AG09319 (cell line): ENCODE results near the gene IER2.

Experiments
- DNase-seq: peaks from one replicate; pipeline ENCODE4 v3.0.0-alpha.2; 2010; ENCODE audit warnings: low read depth; ENCODE audit errors: extremely low read depth
- TF ChIP-seq, protein P1 (sequence below): IDR thresholded peaks from 2 replicates; pipeline ENCODE4 v1.5.1; 2011; ENCODE audit warnings: low read depth, mild to moderate bottlenecking, inconsistent platforms, low read length, moderate library complexity

IER2 gene

DNA sequence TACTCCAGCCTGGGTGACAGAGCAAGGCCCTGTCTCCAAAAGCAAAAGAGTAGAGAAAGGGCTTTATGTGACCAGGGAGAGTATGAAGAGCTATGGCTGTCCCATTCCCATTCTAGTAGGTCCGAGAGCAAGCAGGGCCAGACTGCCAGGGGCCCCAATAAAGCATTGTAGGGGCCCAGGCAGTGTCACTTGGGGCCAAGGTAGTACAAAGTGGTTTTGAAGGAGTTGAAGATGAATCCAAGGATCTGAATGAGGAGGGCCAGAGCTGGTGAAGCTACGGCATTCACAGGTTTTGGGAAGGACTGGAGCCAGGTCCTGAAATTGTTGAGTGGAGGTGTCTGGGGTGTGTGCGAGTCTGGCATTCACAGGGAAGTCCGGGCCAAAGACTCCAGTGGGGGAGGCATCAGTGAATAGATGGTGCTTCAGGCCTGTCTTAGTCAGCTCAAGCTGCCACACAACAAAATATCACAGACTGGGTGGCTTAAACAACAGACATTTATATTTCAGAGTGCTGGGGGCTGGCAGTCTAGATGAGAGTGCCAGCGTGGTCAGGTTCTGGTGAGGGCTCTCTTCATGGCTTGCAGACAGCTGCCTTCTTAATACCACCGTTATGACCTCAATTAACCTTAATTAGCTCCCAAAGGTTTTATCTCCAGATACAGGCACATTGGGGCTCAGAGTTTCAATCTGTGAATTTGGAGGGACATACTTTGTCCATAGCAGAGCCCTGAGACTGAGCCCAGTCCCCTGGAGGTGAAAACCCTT lies 22.2 kb upstream of the IER2 start:
- DNase-seq = no peak
- TF ChIP-seq, protein P1, sequence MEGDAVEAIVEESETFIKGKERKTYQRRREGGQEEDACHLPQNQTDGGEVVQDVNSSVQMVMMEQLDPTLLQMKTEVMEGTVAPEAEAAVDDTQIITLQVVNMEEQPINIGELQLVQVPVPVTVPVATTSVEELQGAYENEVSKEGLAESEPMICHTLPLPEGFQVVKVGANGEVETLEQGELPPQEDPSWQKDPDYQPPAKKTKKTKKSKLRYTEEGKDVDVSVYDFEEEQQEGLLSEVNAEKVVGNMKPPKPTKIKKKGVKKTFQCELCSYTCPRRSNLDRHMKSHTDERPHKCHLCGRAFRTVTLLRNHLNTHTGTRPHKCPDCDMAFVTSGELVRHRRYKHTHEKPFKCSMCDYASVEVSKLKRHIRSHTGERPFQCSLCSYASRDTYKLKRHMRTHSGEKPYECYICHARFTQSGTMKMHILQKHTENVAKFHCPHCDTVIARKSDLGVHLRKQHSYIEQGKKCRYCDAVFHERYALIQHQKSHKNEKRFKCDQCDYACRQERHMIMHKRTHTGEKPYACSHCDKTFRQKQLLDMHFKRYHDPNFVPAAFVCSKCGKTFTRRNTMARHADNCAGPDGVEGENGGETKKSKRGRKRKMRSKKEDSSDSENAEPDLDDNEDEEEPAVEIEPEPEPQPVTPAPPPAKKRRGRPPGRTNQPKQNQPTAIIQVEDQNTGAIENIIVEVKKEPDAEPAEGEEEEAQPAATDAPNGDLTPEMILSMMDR = no peak

DNA sequence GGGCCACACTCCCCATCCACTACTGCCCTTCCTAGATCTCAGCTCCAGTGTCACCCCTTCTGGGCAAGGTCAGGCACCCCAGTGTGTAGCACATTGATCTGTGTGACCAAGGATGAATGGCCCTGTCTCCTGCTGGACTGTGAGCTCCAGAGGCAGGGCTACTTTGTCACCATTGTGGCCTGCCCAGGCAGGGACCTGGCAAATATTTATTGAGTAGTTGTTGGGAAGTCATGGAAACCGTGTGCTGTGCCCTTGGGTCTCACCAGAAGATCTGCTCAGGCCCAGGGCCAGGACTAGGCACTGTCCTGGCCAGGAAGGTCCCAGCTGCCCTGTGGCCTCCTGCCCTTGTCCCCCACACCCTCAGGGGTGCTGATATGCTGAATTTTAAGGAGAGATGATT lies 21.6 kb upstream of the IER2 start:
- DNase-seq = no peak
- TF ChIP-seq, protein P1 = no peak

DNA sequence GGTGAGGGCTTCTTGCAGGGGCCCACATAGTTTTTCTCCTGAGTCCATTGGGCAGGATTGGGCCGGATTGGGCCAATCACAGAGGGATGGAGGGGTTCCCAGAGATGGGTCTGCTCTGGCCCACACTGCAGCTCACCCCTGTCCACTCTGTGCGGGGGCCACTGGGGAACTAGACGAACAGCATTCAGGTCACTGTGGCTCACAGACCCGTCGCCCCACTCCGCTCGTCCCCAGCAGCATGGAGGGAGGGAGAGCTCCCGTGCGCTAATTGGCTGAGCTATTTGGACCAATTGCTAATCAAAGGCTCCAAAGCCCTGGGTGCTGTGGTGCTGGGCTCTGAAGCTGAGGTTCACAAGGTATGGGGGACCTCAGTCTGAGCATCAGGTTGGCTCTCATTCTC lies 20.8 kb upstream of the IER2 start:
- DNase-seq = no peak
- TF ChIP-seq, protein P1 = no peak

DNA sequence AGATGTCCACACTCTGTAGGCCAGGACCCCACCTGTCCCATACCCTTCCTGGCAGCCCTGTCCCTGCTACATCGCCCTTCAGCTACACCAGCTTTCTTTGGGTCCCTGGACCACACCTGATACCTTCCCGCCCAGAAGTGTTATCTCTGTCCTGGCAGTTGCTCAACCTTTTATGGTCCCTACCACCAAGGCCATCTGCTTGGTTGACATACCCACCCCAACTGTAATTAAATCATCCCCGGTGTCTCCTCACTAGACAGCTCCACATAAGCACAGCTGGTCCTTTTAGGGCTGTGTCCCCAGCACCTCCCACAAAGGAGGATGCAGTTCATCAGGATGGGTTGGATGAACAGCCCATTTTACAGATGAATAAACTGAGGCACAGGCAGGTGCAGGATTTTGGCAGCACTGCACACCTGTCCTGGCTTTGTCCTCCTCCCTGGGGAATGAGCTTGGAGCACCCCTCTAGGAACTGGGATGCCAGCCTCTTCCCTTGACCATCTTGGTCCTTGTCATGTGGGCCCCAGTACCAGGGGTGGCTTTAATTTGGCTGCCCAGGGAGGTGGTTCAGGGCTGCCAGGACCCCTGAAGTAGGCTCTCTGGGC lies 19.2 kb upstream of the IER2 start:
- TF ChIP-seq, protein P1 = no peak
- no peak for DNase-seq

DNA sequence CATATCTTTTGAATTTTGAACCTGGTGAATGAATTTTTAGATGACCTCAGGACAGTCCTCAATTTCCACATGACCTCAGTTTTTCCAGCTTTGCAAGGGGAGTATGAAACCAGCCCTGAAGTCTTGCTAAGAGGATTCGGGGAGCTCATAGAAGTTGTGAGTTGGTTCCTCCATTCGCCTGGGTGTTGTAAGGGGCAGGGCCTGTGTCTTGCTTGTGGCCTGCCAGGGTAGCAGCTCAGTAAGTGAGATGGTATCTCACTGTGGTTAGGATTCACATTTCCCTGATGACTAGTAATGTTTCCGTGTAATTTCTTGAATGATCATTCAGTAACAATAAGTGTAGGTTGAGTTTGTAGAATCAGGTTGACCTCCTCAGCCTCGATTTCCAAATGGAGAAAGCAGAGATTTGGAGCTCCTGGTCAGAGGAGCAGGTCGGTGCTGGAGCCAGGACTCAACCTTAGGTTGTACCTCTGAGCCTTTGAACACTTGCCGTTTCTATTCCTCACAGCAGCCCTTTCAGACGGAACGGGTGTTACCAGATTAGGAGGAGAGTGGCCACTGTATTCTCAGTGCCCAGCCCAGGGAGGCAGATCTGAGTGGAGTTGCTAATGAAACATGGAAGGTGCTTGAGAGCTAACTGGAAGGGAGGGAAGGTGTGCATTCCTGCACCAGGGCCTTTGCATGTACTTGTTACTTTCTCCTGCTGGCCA lies 17.6 kb upstream of the IER2 start:
- TF ChIP-seq, protein P1 = no peak
- no peak for DNase-seq

DNA sequence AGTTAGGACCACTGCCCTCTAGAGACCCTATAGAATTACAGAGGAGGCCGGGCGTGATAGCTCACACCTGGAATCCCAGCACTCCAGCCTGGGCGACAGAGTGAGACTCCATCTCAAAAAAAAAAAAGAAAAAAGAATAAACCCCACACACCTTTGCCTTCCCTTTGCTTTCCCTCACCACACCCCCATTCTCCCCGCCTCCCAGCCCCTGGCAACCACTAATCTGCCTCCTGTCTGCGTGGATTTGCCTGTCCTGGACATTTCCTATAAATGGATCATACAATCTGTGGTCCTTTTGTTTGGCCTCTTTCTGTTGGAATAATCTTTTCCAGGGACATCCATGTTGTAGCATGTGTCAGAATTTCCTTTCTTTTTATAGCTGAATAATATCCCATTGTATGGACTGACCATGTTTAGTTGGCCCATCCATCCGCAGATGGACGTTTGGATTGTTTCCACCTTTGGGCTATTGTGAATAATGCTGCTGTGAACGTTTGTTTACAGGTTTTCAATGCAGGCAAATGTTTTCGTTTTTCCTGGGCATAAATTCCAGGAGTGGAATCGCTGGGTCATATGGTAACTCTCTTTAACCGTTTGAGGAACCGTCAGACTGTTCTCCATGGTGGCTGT lies 16.9 kb upstream of the IER2 start:
- DNase-seq = no peak
- TF ChIP-seq, protein P1 = no peak

DNA sequence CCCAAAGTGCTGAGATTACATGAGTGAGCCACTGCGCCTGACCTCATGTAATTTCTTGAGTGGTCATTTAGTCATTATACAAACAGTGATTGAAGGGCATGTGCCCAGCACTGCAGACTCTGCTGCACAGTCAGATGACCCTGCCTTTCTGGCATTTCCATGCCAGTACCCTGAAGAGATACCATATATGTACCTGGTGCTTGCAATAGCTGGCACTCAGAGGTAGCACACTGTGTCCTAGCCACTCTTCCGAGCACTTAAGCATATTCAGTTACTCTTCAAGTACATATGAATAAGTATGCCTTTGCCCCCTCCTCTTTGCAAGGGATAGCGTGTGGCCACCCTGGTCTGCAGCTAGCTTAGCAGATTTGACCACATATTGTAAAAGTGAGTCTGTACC lies 15.6 kb upstream of the IER2 start:
- no peak for DNase-seq
- TF ChIP-seq, protein P1 = no peak
